Immature natural killer cell (primary cell): ENCODE data around the gene UGT1A10. TPM values are rescaled to one million over a fixed set of nuclear protein-coding genes. Genes with fewer than 3 reads are reported as not detected.
"Not testable (repeated sequence)": the region's sequence is repeated elsewhere in the genome, so short reads cannot be mapped to it uniquely, and the experiment has no call there.

Experiments used
- DNase-seq, 3 donors: peaks; one replicate each; pipeline ENCODE4 v3.0.0; 2022; ENCODE audit warnings: mixed read lengths in 1 of 3
- H3K27ac Mint-ChIP-seq, 6 donors: one replicate each; pipeline ENCODE4 v1.8.0; 2020; ENCODE audit warnings: mixed read lengths in 6 of 6, mild to moderate bottlenecking in 5 of 6, inconsistent platforms in 4 of 6, moderate library complexity in 3 of 6
- H3K27me3 Mint-ChIP-seq, 3 donors: one replicate each; pipeline ENCODE4 v1.8.0; 2020 to 2021; ENCODE audit warnings: low read depth in 3 of 3, mild to moderate bottlenecking in 3 of 3, mixed read lengths in 3 of 3, moderate library complexity in 3 of 3, inconsistent platforms in 1 of 3
- H3K36me3 Mint-ChIP-seq, 3 donors: one replicate each; pipeline ENCODE4 v1.8.0; 2020; ENCODE audit warnings: mixed read lengths in 3 of 3, inconsistent platforms in 2 of 3, mild to moderate bottlenecking in 2 of 3
- H3K4me1 Mint-ChIP-seq, 2 donors: one replicate each; pipeline ENCODE4 v1.8.0; 2020; ENCODE audit warnings: inconsistent platforms in 2 of 2, mild to moderate bottlenecking in 2 of 2, mixed read lengths in 2 of 2, moderate library complexity in 1 of 2
- H3K4me3 Mint-ChIP-seq, 5 donors: one replicate each; pipeline ENCODE4 v1.8.0; 2020; ENCODE audit warnings: mild to moderate bottlenecking in 5 of 5, mixed read lengths in 5 of 5, inconsistent platforms in 3 of 5, moderate library complexity in 3 of 5
- H3K9me3 Mint-ChIP-seq, 6 donors: one replicate each; pipeline ENCODE4 v1.8.0; 2020; ENCODE audit warnings: mild to moderate bottlenecking in 6 of 6, mixed read lengths in 6 of 6, inconsistent platforms in 4 of 6, moderate library complexity in 3 of 6
- polyA plus RNA-seq, 3 donors: library from polyadenylated mRNA; unstranded; fragments of 300-500 nt; fragmentation: Illumina TruSeq; gene quantifications; one replicate each; pipeline ENCODE4 v1.2.3, GENCODE V29; 2021

UGT1A10 gene
- polyA plus RNA-seq, 3 donors from 2014 or later, result not detected

- H3K36me3 Mint-ChIP-seq, result peaks cover 0 to 5% (median 0%) of the 10 kb centered on the region in 3 donors
- H3K4me1 Mint-ChIP-seq, result peaks cover 4 to 11% of the 10 kb centered on the region in 2 donors
- no peak for DNase-seq
- H3K4me3 Mint-ChIP-seq, result no peak overlapping the region
- no peak overlapping the region for H3K27ac Mint-ChIP-seq
- H3K27me3 Mint-ChIP-seq, result peaks cover 0 to 15% (median 0%) of the 10 kb centered on the region in 3 donors
- H3K9me3 Mint-ChIP-seq, result no peaks in the 10 kb centered on the region
Observed at GRCh38 chr2:233689501-233689900, 53.3 kb downstream of the UGT1A10 start.

- H3K9me3 Mint-ChIP-seq, result no peaks in the 10 kb centered on the region
- H3K36me3 Mint-ChIP-seq, result peaks cover 0 to 5% (median 0%) of the 10 kb centered on the region in 3 donors
- no peak overlapping the region for H3K27ac Mint-ChIP-seq
- no peak overlapping the region for H3K4me3 Mint-ChIP-seq
- H3K27me3 Mint-ChIP-seq, result peaks cover 0 to 12% (median 1%) of the 10 kb centered on the region in 3 donors
- peaks cover 0 to 2% of the 10 kb centered on the region in 2 donors for H3K4me1 Mint-ChIP-seq
- no peak for DNase-seq
Observed at GRCh38 chr2:233690444-233690843, 54.2 kb downstream of the UGT1A10 start.

- H3K27me3 Mint-ChIP-seq, result peaks cover 1 to 12% (median 1%) of the 10 kb centered on the region in 3 donors
- no peaks in the 10 kb centered on the region for H3K4me1 Mint-ChIP-seq
- H3K9me3 Mint-ChIP-seq, result no peaks in the 10 kb centered on the region
- H3K27ac Mint-ChIP-seq, result no peak overlapping the region
- H3K4me3 Mint-ChIP-seq, result no peak overlapping the region
- no peak for DNase-seq
- peaks cover 0 to 1% (median 0%) of the 10 kb centered on the region in 3 donors for H3K36me3 Mint-ChIP-seq
Observed at GRCh38 chr2:233691443-233692433, 55.5 kb downstream of the UGT1A10 start.

- Mint-ChIP-seq H3K4me3 (no peak within 1 kb of the TSS), H3K36me3 (no peaks in the 10 kb centered on the region), H3K27me3 (peaks cover 1 to 14% (median 1%) of the 10 kb centered on the region in 3 donors), H3K27ac (no peak within 1 kb of the TSS), H3K9me3 (no peaks in the 10 kb centered on the region), H3K4me1 (no peaks in the 10 kb centered on the region)
- no peak for DNase-seq
Observed at GRCh38 chr2:233692648-233693047, 56.4 kb downstream of the UGT1A10 start, which contains the start of gene UGT1A6. Gene UGT1A6 (plus strand): TSS chr2:233692890. CDS start chr2:233693005, 115 bp downstream.

- H3K9me3 Mint-ChIP-seq, result no peaks in the 10 kb centered on the region
Observed at GRCh38 chr2:233693963-233694362, 57.7 kb downstream of the UGT1A10 start.

GRCh38 chr2:233698740-233699139 lies 62.5 kb downstream of the UGT1A10 start:
- Mint-ChIP-seq H3K4me3 (no peak overlapping the region), H3K27me3 (peaks cover 1 to 10% (median 5%) of the 10 kb centered on the region in 3 donors), H3K36me3 (no peaks in the 10 kb centered on the region), H3K27ac (no peak overlapping the region), H3K4me1 (no peaks in the 10 kb centered on the region), H3K9me3 (no peaks in the 10 kb centered on the region)
- DNase-seq, result no peak

More at GRCh38 chr2:233693963-233694362, 57.7 kb downstream of the UGT1A10 start:
- H3K4me3 Mint-ChIP-seq, result no peak overlapping the region
- H3K27me3 Mint-ChIP-seq, result peaks cover 1 to 14% (median 1%) of the 10 kb centered on the region in 3 donors
- H3K36me3 Mint-ChIP-seq, result no peaks in the 10 kb centered on the region
- no peak for DNase-seq
- no peaks in the 10 kb centered on the region for H3K4me1 Mint-ChIP-seq
- H3K27ac Mint-ChIP-seq, result no peak overlapping the region

- H3K27ac Mint-ChIP-seq, result no peak overlapping the region
- no peak for DNase-seq
- peaks cover 0 to 6% (median 2%) of the 10 kb centered on the region in 6 donors for H3K9me3 Mint-ChIP-seq
- H3K27me3 Mint-ChIP-seq, result peaks cover 1 to 12% (median 5%) of the 10 kb centered on the region in 3 donors
- no peak overlapping the region for H3K4me3 Mint-ChIP-seq
- no peaks in the 10 kb centered on the region for H3K4me1 Mint-ChIP-seq
- peaks cover 0 to 3% (median 0%) of the 10 kb centered on the region in 3 donors for H3K36me3 Mint-ChIP-seq
Observed at GRCh38 chr2:233699424-233700027, 63.3 kb downstream of the UGT1A10 start.

- H3K4me3 Mint-ChIP-seq, result no peak overlapping the region
- H3K27me3 Mint-ChIP-seq, result peaks cover 1 to 12% (median 5%) of the 10 kb centered on the region in 3 donors
- H3K27ac Mint-ChIP-seq, result no peak overlapping the region
Observed at GRCh38 chr2:233700028-233700635, 63.9 kb downstream of the UGT1A10 start.

GRCh38 chr2:233700842-233701241 lies 64.6 kb downstream of the UGT1A10 start:
- H3K4me1 Mint-ChIP-seq, H3K4me3 Mint-ChIP-seq, H3K27ac Mint-ChIP-seq, DNase-seq, H3K36me3 Mint-ChIP-seq, H3K9me3 Mint-ChIP-seq: not testable (repeated sequence)
- peaks cover 1 to 14% (median 3%) of the 10 kb centered on the region in 3 donors for H3K27me3 Mint-ChIP-seq

More at GRCh38 chr2:233700028-233700635, 63.9 kb downstream of the UGT1A10 start:
- H3K9me3 Mint-ChIP-seq, result peaks cover 0 to 6% (median 2%) of the 10 kb centered on the region in 6 donors
- H3K36me3 Mint-ChIP-seq, result peaks cover 0 to 3% (median 0%) of the 10 kb centered on the region in 3 donors
- no peaks in the 10 kb centered on the region for H3K4me1 Mint-ChIP-seq
- no peak for DNase-seq

GRCh38 chr2:233702238-233702637 lies 66.0 kb downstream of the UGT1A10 start:
- H3K27ac Mint-ChIP-seq, result no peak overlapping the region

GRCh38 chr2:233705911-233706506 lies 69.8 kb downstream of the UGT1A10 start:
- no peaks in the 10 kb centered on the region for H3K4me1 Mint-ChIP-seq
- DNase-seq, result no peak
- no peak overlapping the region for H3K27ac Mint-ChIP-seq
- H3K9me3 Mint-ChIP-seq, result peaks cover 0 to 6% (median 2%) of the 10 kb centered on the region in 6 donors
- peaks cover 1 to 15% (median 2%) of the 10 kb centered on the region in 3 donors for H3K27me3 Mint-ChIP-seq
- no peak overlapping the region for H3K4me3 Mint-ChIP-seq
- H3K36me3 Mint-ChIP-seq, result peaks cover 0 to 3% (median 0%) of the 10 kb centered on the region in 3 donors

More at GRCh38 chr2:233702238-233702637, 66.0 kb downstream of the UGT1A10 start:
- no peak for DNase-seq
- Mint-ChIP-seq H3K27me3 (peaks cover 0 to 10% (median 3%) of the 10 kb centered on the region in 3 donors), H3K4me1 (no peaks in the 10 kb centered on the region), H3K9me3 (peaks cover 0 to 6% (median 2%) of the 10 kb centered on the region in 6 donors), H3K36me3 (peaks cover 0 to 3% (median 0%) of the 10 kb centered on the region in 3 donors), H3K4me3 (no peak overlapping the region)

GRCh38 chr2:233706720-233707119 lies 70.5 kb downstream of the UGT1A10 start:
- Mint-ChIP-seq H3K36me3 (peaks cover 0 to 3% (median 0%) of the 10 kb centered on the region in 3 donors), H3K9me3 (peaks cover 0 to 6% (median 2%) of the 10 kb centered on the region in 6 donors), H3K4me3 (no peak overlapping the region), H3K27me3 (peaks cover 1 to 15% (median 2%) of the 10 kb centered on the region in 3 donors), H3K4me1 (no peaks in the 10 kb centered on the region), H3K27ac (no peak overlapping the region)
- DNase-seq, result no peak
